Progenitor cell of endocrine pancreas (in vitro differentiated cells): ENCODE results near the gene ZMAT5. TPM values are rescaled to one million over a fixed set of nuclear protein-coding genes. Genes with fewer than 3 reads are reported as not detected.

Experiments used
- DNase-seq: peaks from one replicate; pipeline ENCODE4 v3.0.0; 2021; ENCODE audit warnings: low spot score; ENCODE audit not compliant: unreplicated experiment
- H3K27ac Mint-ChIP-seq: 2 replicates; pipeline ENCODE4 v1.8.0; 2021; ENCODE audit warnings: mild to moderate bottlenecking, moderate library complexity, mixed read lengths
- H3K27me3 Mint-ChIP-seq: 2 replicates; pipeline ENCODE4 v1.8.0; 2021; ENCODE audit warnings: mixed read lengths
- H3K36me3 Mint-ChIP-seq: 2 replicates; pipeline ENCODE4 v1.8.0; 2022; ENCODE audit warnings: mixed read lengths; ENCODE audit not compliant: insufficient read depth
- H3K4me1 Mint-ChIP-seq: 2 replicates; pipeline ENCODE4 v1.8.0; 2021; ENCODE audit warnings: low read depth, mixed read lengths
- H3K4me3 Mint-ChIP-seq: 2 replicates; pipeline ENCODE4 v1.8.0; 2021; ENCODE audit warnings: low read depth, mild to moderate bottlenecking, moderate library complexity, mixed read lengths
- H3K9me3 Mint-ChIP-seq: 2 replicates; pipeline ENCODE4 v1.8.0; 2021; ENCODE audit warnings: low read depth, mixed read lengths
- total RNA-seq: library from RNA; stranded (reverse); gene quantifications from 2 replicates; pipeline ENCODE4 v1.2.1, GENCODE V29; 2021
- TF ChIP-seq, protein P1 (sequence below): fragments of 200-600 bp; sonication (generic); IDR thresholded peaks from one replicate; pipeline ENCODE4 v1.5.0; 2021; ENCODE audit warnings: antibody characterized with exemption, mild to moderate bottlenecking; ENCODE audit not compliant: unreplicated experiment

The ZMAT5 gene
- total RNA-seq, 1 donor from 2014 or later: 21.1 TPM

DNA sequence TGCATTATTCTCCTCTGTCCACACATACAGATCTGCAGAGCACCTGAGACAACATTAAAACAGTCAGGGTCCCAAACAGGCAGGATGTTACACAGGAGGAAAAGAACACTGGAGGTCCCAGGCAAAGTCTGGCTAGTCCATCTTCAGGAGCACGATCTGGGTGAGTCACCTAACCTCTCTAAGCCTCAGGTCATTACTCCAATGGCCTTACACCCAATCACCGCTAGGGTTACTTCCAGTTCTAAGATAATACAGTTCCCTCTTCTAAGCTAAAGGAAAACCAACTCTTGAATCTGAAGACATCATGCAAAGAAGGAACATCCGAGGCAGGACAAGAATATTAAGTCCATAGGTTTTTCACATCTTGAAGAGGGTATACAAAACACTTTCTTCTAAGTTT lies 46.8 kb upstream of the ZMAT5 start:
- H3K4me3 Mint-ChIP-seq: no peak overlapping the region
- peaks cover 7% of the 10 kb centered on the region for H3K4me1 Mint-ChIP-seq
- peaks cover 19% of the 10 kb centered on the region for H3K36me3 Mint-ChIP-seq
- no peak for DNase-seq
- no peaks in the 10 kb centered on the region for H3K27me3 Mint-ChIP-seq
- no peak overlapping the region for H3K27ac Mint-ChIP-seq
- no peaks in the 10 kb centered on the region for H3K9me3 Mint-ChIP-seq
- TF ChIP-seq, protein P1, sequence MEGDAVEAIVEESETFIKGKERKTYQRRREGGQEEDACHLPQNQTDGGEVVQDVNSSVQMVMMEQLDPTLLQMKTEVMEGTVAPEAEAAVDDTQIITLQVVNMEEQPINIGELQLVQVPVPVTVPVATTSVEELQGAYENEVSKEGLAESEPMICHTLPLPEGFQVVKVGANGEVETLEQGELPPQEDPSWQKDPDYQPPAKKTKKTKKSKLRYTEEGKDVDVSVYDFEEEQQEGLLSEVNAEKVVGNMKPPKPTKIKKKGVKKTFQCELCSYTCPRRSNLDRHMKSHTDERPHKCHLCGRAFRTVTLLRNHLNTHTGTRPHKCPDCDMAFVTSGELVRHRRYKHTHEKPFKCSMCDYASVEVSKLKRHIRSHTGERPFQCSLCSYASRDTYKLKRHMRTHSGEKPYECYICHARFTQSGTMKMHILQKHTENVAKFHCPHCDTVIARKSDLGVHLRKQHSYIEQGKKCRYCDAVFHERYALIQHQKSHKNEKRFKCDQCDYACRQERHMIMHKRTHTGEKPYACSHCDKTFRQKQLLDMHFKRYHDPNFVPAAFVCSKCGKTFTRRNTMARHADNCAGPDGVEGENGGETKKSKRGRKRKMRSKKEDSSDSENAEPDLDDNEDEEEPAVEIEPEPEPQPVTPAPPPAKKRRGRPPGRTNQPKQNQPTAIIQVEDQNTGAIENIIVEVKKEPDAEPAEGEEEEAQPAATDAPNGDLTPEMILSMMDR: peak; percentile 39

DNA sequence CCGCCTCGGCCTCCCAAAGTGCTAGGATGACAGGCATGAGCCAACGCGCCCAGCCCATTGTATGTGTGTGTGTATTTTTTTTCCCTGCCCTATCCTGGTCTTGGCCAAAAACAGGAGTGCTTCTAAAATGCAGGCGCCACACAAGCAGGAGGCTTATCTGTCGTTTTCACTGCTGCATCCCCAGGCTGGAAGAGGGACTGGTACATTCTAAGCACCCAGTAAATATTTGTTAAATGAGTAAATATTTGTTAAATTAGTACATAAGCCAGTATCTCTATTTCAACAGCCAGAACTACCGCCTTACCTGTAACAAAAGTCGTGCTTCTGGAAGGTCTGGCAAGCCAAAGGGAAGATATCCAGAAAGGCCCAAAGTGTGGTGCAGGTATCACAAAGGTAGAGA lies 46.3 kb upstream of the ZMAT5 start:
- TF ChIP-seq, protein P1: no peak
- Mint-ChIP-seq H3K4me1 (peaks cover 7% of the 10 kb centered on the region), H3K4me3 (no peak overlapping the region), H3K27ac (no peak overlapping the region), H3K9me3 (no peaks in the 10 kb centered on the region), H3K27me3 (no peaks in the 10 kb centered on the region), H3K36me3 (peaks cover 20% of the 10 kb centered on the region)
- DNase-seq: no peak

DNA sequence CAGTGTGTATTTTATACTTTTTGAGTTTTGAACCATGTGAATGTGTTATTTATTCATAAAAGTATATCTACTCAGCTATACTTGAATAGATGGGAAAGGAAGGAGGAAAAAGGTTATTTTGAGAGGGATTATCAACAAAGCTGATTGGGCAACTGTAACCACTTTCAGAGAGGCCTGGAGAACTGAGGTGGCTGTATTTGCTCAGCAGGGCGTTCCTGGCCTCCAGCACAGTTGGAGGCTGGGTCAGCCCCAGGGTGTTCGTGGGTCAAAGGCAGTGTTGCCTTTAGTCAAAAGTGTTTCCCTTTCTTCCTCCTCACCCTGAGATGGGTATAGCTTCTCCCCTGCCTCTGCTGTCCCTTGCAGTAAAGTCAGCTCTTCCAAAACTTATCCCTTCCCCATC lies 44.6 kb upstream of the ZMAT5 start:
- no peaks in the 10 kb centered on the region for H3K9me3 Mint-ChIP-seq
- H3K36me3 Mint-ChIP-seq: peaks cover 24% of the 10 kb centered on the region
- H3K27ac Mint-ChIP-seq: no peak overlapping the region
- H3K4me1 Mint-ChIP-seq: peaks cover 7% of the 10 kb centered on the region
- no peaks in the 10 kb centered on the region for H3K27me3 Mint-ChIP-seq
- DNase-seq: no peak
- TF ChIP-seq, protein P1: no peak
- H3K4me3 Mint-ChIP-seq: no peak overlapping the region

DNA sequence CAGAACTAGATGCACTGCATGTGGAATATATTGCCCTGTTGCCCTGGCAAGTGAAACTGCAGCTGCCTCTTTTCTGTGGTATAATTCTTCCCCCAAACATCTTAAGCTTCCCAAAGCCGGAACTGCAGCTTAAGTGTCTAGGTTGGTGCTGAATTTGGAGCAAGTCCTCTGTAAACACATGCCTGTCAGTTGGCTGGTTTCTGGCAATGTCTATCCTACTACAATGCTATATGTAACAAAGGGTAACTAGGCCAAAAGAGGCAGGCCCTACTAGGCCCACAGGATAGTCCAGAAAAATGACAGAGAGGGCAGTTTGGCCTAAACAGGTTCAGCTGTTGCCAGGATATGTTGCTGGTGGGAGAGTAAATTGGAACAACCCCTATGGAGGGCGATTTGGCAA lies 43.4 kb upstream of the ZMAT5 start:
- Mint-ChIP-seq H3K27me3 (no peaks in the 10 kb centered on the region), H3K9me3 (no peaks in the 10 kb centered on the region), H3K27ac (no peak overlapping the region), H3K4me3 (no peak overlapping the region), H3K36me3 (peaks cover 33% of the 10 kb centered on the region), H3K4me1 (peaks cover 7% of the 10 kb centered on the region)
- DNase-seq: no peak
- TF ChIP-seq, protein P1: no peak

DNA sequence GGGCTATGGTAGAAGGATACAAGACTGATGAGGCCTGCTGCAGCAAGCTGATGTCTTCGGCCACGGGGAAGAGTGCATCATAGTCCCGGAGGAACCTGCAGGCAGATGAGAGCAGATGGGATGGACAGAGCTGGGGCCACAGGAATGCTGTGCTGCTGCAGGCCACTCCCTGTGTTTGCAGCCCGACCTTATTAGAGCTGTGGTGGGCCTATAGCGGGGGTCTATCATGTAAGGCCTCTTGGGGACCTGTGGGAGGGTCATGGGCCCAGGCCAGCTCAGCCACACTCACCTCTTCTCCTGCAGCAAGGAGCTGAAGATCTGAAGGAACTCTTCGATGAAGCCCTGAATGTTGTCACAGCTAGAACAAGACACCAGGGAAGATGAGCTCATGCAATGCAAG lies 39.4 kb upstream of the ZMAT5 start:
- DNase-seq: no peak
- Mint-ChIP-seq H3K36me3 (peaks cover 27% of the 10 kb centered on the region), H3K4me3 (no peak overlapping the region), H3K27me3 (no peaks in the 10 kb centered on the region), H3K9me3 (no peaks in the 10 kb centered on the region), H3K27ac (no peak overlapping the region), H3K4me1 (peaks cover 4% of the 10 kb centered on the region)
- TF ChIP-seq, protein P1: no peak
